Mesangial cell (primary cell): ENCODE results near the gene BTBD18. TPM values are rescaled to one million over a fixed set of nuclear protein-coding genes. Genes with fewer than 3 reads are reported as not detected.

Experiments used
- total RNA-seq: library from RNA; depleted of rRNA; stranded (reverse); fragments of >200 nt; gene quantifications from 2 replicates; pipeline ENCODE4 v1.2.3, GENCODE V29; 2015

Gene BTBD18, protein sequence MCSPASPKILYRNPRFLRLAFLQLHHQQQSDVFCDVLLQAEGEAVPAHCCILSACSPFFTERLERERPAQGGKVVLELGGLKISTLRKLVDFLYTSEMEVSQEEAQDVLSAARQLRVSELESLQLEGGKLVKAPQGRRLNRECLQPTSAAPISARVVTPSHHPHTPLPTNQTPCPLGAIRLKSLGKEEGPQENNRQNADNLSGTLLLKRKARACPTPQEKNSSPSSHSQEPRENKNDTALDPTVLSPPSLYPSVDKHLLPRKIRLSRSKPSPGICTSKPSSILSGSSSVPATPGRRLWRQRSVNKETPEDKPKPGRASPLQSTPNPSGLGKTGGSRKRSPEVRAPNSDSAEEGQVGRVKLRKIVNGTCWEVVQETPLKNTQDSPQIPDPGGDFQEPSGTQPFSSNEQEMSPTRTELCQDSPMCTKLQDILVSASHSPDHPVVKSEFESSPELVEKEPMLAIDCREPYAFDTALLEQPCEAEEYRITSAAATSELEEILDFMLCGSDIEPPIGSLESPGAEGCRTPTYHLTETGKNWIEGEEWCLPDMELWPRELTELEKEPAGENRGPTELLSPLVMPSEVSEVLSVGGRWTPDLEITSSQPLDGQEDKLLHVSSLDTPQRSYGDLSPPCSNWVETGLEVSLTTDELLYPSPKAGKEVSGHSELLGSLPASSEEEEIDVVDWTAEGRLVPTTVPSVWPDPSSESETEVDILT
- not detected in 2 replicates for total RNA-seq

DNA sequence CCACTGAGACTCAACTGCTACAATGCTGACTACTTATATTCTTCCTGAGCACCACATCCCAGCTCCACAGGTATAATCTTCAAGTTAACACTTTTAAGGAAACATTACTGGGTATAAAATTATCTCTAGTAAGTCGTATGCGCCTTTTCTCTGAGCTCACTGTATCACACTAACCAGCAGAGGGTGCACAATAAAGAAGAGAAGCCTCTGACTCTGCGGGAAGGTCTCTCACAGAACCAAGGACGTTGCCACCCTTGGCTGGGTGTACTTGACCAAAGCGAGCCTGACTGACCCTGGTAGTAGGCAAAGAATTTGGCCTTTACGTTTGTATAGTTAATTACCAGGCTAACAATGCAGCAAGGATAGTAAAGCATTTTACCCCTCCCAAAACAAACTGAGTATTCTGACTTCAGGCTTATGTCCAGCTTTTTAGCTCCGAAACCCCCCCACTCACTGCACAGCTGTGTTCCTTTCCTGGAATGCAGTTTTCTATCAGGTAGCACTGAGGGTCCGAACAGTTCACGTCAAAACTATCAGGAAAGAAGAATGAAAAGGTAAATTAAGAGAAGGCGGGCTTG, at the start of gene BTBD18:
Gene BTBD18 (minus strand): TSS at position 144 of the 578 bp plus-strand sequence. CDS start 631 bp downstream, outside the sequence.

DNA sequence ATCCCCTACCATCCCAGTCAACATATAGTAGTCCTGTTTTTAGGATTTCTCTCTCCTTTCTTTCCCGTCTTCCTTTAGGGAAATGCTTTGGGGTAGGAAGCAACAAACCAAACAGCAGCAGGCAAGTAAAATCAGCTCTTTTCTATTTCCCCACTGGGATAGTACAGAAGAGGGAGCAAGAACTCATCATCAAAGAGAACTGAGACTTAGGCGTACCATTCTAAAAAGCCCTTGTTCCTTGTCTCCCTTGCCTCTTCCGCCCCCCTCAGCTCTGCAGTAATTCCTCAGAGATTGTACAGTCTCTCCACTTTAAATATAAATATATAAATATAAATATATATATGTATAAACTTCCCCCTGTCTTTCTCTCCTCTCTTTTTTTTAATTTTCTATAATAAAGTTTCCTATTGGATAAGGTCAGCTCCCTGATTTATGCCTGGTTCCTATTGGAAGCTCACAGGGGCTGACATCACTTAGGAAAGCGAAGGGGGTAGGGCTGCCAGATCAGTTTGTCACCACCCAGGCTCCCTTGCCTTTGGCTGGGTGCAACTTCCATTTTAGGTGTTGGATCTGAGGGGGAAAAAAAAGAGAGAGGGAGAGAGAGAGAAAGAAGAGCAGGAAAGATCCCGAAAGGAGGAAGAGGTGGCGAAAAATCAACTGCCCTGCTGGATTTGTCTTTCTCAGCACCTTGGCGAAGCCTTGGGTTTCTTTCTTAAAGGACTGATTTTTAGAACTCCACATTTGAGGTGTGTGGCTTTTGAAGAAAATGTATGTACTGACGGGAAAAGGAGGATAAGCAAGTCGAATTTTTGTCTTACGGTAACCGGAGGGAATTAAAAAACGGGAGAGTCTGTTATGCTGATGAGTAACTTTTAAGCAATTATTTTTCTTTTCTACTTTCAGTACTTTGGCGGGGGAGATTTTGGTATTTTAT, 9.9 kb upstream of the BTBD18 start, which contains the start of gene CTNND1:
Gene CTNND1 (plus strand): TSS at position 502 of the 934 bp plus-strand sequence. CDS start 29,677 bp downstream, outside the sequence.

DNA sequence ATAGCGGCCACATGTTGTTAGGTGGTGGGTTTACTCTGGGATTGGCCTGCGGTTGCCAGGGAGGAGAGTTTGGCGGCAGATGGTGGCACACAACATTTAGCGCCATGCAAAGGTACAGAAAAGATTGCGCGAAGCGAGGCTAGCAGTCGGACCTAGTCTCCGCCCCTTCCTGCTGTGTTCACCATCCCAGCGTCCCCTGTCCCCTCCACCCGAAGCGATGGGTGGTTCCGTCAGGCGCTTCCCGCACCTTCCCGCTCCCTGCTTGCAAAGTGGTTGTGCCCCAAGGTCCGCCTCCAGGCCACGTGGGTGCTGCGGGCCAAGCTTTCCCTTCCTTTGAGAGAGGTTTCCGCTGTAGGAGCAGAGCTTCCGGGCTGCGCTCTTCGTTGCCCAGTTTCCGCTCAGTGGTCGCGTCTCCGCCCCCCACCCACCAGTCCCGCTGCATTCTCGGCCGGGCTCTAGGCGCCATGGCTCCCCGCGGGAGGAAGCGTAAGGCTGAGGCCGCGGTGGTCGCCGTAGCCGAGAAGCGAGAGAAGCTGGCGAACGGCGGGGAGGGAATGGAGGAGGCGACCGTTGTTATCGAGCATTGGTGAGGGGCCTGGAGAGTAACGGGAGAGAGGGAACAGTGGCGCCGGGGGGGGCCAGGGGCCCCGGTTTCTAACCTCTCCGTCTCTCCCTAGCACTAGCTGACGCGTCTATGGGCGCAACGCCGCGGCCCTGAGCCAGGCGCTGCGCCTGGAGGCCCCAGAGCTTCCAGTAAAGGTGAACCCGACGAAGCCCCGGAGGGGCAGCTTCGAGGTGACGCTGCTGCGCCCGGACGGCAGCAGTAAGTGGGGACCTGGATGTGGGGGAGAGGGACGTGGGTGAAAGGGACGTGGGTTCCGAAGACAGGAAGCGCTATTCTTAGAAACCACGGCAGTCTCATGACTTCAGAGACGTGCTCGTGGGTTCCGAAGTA, 10.2 kb downstream of the BTBD18 start, which contains the start of gene SELENOH:
Gene SELENOH (plus strand): TSS at position 360 of the 955 bp plus-strand sequence. CDS start 105 bp downstream, at position 465.

DNA sequence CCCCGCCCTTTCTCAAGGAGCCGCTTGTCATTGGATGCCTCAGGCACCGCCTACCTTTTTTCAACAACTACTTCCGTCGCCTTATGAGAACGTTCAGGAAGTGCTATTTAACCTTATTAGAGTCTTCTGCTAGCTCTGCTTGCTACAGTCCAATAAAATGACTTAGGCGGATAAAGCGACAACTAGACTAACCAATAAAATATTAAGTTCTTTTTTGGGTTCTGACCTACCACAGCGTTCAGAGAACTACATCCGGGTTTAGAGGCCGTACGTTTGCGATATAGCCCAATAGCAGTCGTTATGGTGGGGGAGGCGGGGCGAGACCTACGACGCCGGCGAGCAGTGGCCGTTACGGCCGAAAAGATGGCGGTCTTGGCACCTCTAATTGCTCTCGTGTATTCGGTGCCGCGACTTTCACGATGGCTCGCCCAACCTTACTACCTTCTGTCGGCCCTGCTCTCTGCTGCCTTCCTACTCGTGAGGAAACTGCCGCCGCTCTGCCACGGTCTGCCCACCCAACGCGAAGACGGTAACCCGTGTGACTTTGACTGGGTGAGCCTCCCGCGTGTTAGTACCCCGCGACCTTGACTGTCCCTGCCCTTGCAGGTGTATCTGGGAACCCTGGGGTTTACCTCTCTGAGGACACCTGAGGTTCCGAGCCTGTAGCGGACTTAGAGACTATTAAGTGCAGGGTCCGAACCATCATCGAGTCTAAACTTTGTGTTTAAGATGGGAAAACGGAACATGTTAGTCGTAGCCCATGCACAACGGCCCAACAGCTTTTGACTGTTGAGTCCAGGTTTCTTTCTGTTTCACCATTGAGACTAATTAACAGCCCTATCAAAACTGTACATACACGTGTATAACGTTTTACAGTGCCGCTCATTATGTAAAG, 39.1 kb downstream of the BTBD18 start, which contains the start of gene TMX2:
Gene TMX2 (plus strand): TSS at position 338 of the 895 bp plus-strand sequence. CDS start 26 bp downstream, at position 364.

DNA sequence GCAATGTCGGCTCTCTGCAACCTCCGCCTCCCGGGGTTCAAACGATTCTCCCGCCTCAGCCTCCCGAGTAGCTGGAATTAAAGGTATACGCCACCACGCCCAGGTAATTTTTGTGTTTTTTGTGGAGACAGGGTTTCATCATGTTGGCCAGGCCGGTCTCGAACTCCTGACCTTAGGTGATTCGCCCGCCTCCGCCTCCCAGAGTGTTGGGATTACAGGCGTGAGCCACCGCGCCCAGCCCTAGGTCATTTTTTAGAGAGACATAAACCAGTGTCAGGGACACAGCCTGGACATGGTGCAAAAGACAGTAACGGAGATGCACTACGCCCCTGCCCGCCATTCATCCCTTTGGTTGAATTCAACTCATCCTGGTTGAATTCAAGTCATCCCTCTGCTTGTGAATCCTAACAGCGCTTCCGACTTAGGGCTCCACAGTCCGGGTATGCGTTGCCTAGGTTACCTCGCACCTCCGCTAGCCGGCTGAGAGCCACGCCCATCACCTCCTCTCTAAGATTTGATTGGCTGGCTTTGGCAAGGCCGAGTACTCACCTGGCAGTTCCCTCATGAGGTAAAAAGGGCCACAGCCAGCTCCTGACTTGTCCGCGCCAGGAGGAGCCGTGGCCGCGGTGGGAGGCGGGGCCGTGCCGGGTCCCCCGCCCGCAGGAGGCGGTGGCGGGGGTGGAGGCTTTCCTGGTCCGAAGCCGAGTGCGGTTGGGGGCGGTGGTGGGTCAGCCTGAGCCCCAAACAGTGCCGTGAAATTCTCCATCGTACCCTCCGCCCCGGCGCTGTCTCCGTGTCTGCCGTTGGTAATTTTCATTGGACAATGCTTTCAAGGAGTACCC, 40.0 kb downstream of the BTBD18 start, which contains the start of gene MED19:
Gene MED19 (minus strand): TSS at position 802 of the 842 bp plus-strand sequence. CDS start 36 bp downstream, at position 766.

Other genes starting within 250 kb of the BTBD18 start
- 9.8 and 12.4 TPM in 2 replicates for gene SLC43A1, start 236.1 kb downstream of the BTBD18 start, total RNA-seq
- gene TIMM10, start 221.1 kb downstream of the BTBD18 start, total RNA-seq: 37.6 and 71.2 TPM in 2 replicates
- not detected in 2 replicates for gene SMTNL1, start 214.2 kb downstream of the BTBD18 start, total RNA-seq
- 11.9 and 50.8 TPM in 2 replicates for gene UBE2L6, start 184.1 kb downstream of the BTBD18 start, total RNA-seq
- gene SERPING1, start 154.1 kb downstream of the BTBD18 start, total RNA-seq: 5.1 and 28.6 TPM in 2 replicates
- gene YPEL4, start 101.9 kb downstream of the BTBD18 start, total RNA-seq: 0.38 TPM in 1 of 2 replicates, not detected in the other
- 13.6 and 14.7 TPM in 2 replicates for gene CLP1, start 94.1 kb downstream of the BTBD18 start, total RNA-seq
- gene ZDHHC5, start 83.7 kb downstream of the BTBD18 start, total RNA-seq: 45.6 and 59.2 TPM in 2 replicates
- gene MED19, start 39.6 kb downstream of the BTBD18 start, total RNA-seq: 33.6 and 36.5 TPM in 2 replicates
- gene TMX2, start 39.2 kb downstream of the BTBD18 start, total RNA-seq: 54.0 and 69.1 TPM in 2 replicates
- gene SELENOH, start 10.3 kb downstream of the BTBD18 start, total RNA-seq: 141 and 172 TPM in 2 replicates
- gene CTNND1, start 10.0 kb upstream of the BTBD18 start, total RNA-seq: 76.8 and 97.1 TPM in 2 replicates